Endothelial cell (in vitro differentiated cells): ENCODE data around the gene PIGN. TPM values are rescaled to one million over a fixed set of nuclear protein-coding genes. Genes with fewer than 3 reads are reported as not detected.

ENCODE experiments used
- DNase-seq: peaks from one replicate; pipeline ENCODE4 v3.0.0; 2021; ENCODE audit warnings: low spot score
- H3K27ac Mint-ChIP-seq: one replicate; pipeline ENCODE4 v1.8.0; 2021; ENCODE audit warnings: mixed read lengths, inconsistent platforms; ENCODE audit not compliant: unreplicated experiment
- H3K27me3 Mint-ChIP-seq: one replicate; pipeline ENCODE4 v1.8.0; 2021; ENCODE audit warnings: mild to moderate bottlenecking, moderate library complexity, mixed read lengths, inconsistent platforms; ENCODE audit not compliant: unreplicated experiment
- H3K36me3 Mint-ChIP-seq: one replicate; pipeline ENCODE4 v1.8.0; 2021; ENCODE audit warnings: mild to moderate bottlenecking, low read depth, mixed read lengths, inconsistent platforms; ENCODE audit not compliant: unreplicated experiment
- H3K4me1 Mint-ChIP-seq: one replicate; pipeline ENCODE4 v1.8.0; 2021; ENCODE audit warnings: mild to moderate bottlenecking, mixed read lengths, inconsistent platforms; ENCODE audit not compliant: unreplicated experiment
- H3K4me3 Mint-ChIP-seq: one replicate; pipeline ENCODE4 v1.8.0; 2021; ENCODE audit warnings: mild to moderate bottlenecking, mixed read lengths, inconsistent platforms; ENCODE audit not compliant: unreplicated experiment
- H3K9me3 Mint-ChIP-seq: one replicate; pipeline ENCODE4 v1.8.0; 2021; ENCODE audit warnings: mixed read lengths, inconsistent platforms; ENCODE audit not compliant: unreplicated experiment
- CTCF ChIP-seq: fragments of 200-600 bp; sonication (generic); IDR thresholded peaks from one replicate; pipeline ENCODE4 v1.5.0; 2021; ENCODE audit warnings: antibody characterized with exemption; ENCODE audit not compliant: unreplicated experiment
- total RNA-seq: library from RNA; stranded (reverse); fragmentation: NEBNext Ultra II Directional; extraction: Animal tissue kit (Norgen Biotek cat#: 25700); gene quantifications from one replicate; pipeline ENCODE4 v1.2.1, GENCODE V29; 2021; ENCODE audit not compliant: unreplicated experiment

Gene PIGN
- total RNA-seq, 1 donor from 2014 or later = 23.0 TPM

- Mint-ChIP-seq H3K4me1 (no peaks in the 10 kb centered on the region), H3K36me3 (no peaks in the 10 kb centered on the region), H3K4me3 (no peak overlapping the region), H3K27ac (no peak overlapping the region), H3K9me3 (no peaks in the 10 kb centered on the region), H3K27me3 (peaks cover 1% of the 10 kb centered on the region)
- TF ChIP-seq CTCF = no peak
- no peak for DNase-seq
Measured at GRCh38 chr18:62085756-62086155, 101.1 kb downstream of the PIGN start.

DNA sequence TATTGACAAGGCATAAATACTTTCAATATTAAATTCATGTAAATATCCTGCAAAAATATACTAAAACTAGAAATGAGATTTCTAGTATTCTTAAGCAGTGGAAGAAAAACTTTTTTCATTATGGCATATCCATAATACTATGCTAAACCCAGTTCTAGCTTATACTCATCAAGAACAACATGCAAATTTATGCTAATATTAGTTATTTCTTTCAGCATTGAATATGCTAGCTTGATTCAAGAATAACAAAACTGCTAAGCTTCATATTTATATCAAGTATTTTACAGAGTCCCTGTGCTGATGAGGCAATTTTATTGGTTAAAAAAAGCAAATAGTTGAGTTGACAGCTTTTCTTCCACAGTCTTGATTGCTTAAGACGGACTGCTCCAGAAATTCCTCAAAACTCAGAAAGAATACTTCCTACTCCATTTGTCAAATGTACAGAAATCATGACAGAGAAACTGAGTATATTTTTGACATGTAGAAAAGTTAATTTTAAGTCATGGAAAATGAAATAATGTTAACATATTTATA is 105.0 kb downstream of the PIGN start:
- Mint-ChIP-seq H3K36me3 (no peaks in the 10 kb centered on the region), H3K4me1 (no peaks in the 10 kb centered on the region), H3K27ac (no peak overlapping the region), H3K27me3 (peaks cover 1% of the 10 kb centered on the region), H3K4me3 (no peak overlapping the region), H3K9me3 (no peaks in the 10 kb centered on the region)
- no peak for DNase-seq
- TF ChIP-seq CTCF = no peak

GRCh38 chr18:62081248-62081647 is 105.6 kb downstream of the PIGN start:
- no peak for DNase-seq

DNA sequence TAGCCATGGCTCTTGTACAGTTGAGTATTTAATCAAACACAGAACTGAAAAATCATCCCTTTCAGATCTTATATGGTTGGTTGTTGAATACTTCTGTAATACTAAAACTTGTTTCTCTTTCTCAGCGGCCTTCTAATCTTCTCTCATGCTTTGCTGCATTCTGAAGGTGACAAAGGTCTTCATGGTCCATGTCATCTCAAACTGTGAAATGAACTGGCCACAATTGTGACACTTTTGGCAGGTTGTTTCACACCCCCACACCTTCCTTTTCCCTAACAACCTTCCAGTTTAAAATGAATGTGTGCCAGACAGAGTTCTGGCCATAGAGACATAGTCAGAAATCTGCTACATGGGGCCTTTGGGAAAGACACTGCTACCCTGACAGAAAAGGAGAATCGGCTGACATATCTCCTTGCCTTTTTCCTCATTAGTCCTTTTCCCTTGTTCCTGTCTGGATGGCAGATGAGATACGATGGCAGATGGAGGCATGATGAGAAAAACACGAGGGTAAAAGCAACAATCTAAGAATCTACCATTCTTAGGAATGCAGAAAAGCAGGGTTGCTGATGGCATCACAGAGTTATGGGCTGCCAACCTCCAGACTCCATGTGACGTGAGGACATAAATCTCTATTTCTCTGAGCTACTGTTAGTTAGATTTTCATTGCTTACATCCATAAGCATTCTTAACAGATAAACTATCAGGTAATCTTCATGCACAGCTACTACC is 106.5 kb downstream of the PIGN start:
- Mint-ChIP-seq H3K27ac (no peak overlapping the region), H3K9me3 (no peaks in the 10 kb centered on the region), H3K4me1 (no peaks in the 10 kb centered on the region), H3K4me3 (no peak overlapping the region), H3K27me3 (peaks cover 1% of the 10 kb centered on the region), H3K36me3 (no peaks in the 10 kb centered on the region)
- DNase-seq = no peak
- no peak for TF ChIP-seq CTCF

More at GRCh38 chr18:62081248-62081647, 105.6 kb downstream of the PIGN start:
- no peaks in the 10 kb centered on the region for H3K9me3 Mint-ChIP-seq
- no peak overlapping the region for H3K27ac Mint-ChIP-seq
- no peaks in the 10 kb centered on the region for H3K36me3 Mint-ChIP-seq
- H3K27me3 Mint-ChIP-seq = peaks cover 1% of the 10 kb centered on the region
- TF ChIP-seq CTCF = no peak
- H3K4me3 Mint-ChIP-seq = no peak overlapping the region
- no peaks in the 10 kb centered on the region for H3K4me1 Mint-ChIP-seq
